NCI-H2227 (cell line): ENCODE results near the gene RPTOR.
"Not testable (repeated sequence)": the region's sequence is repeated elsewhere in the genome, so short reads cannot be mapped to it uniquely, and the experiment has no call there.

Experiments
- DNase-seq: peaks from one replicate; lab custom pipeline; 2025; ENCODE audit not compliant: unreplicated experiment; lab: John Stamatoyannopoulos, UW

The RPTOR gene

DNA sequence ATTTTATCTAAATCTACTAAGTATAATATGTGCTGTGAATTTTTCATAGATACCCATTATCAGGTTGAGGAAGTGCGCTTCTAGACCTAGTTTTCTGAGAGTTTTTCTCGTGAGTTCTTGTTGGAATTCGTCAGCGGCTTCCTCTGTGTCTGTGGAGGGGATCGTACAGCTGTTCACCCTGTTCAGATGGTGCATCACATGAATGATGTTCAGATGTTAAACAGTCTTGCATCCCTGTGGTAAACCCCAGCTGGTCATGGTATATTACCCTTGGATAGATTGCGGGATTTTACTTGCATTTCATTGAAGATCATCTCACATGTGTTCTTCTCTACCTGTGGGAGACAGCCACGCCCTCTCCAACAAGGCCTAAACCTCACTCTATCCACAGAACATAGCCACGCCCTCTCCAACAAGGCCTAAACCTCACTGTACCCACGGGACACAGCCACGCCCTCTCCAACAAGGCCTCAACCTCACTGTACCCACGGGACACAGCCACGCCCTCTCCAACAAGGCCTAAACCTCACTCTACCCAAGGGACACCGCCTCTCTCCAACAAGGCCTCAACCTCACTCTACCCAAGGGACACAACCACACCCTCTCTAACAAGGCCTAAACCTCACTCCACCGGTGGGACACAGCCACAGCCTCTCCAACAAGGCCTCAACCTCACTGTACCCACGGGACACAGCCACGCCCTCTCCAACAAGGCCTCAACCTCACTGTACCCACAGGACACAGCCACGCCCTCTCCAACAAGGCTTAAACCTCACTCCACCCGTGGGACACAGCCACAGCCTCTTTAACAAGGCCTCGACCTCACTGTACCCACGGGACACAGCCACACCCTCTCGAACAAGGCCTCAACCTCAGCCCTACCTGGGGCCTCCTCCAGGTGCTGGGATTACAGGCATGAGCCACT lies 266.8 kb downstream of the RPTOR start:
- no peak for DNase-seq

DNA sequence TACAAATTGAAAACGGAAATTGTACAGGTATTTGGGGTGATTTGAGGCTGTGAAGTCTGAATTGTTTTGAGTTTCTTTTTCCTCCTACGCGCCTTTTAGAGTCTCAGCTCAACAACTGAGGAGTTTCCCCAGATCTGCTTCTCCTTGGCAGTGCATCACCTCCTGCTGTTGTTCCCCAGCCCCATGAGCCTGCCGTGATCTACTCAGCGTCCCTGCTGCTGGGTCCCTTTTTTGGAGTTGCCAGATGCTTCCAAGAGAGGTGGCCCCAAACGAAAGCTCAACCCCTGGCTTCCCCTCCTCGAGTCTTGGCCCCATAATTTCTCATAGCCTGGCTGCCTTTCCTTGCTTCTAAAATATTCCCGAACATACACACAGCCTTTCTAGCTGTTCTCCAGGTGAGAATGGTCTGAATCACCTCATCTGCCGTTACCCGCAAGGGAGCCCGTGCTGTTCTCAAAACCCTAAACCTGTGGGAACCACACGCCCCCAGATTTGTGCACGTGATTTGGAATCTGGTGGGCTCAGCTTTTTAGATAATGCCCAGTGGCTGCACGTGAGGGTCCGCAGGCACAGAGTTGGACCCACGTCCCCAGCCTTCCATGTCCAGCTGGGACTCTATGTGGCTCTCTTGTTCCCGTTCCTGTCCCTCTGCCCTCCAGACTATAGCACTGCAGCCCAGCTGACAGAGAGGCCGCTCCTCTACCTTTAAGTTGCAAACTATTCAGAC lies 267.9 kb downstream of the RPTOR start:
- DNase-seq: no peak

DNA sequence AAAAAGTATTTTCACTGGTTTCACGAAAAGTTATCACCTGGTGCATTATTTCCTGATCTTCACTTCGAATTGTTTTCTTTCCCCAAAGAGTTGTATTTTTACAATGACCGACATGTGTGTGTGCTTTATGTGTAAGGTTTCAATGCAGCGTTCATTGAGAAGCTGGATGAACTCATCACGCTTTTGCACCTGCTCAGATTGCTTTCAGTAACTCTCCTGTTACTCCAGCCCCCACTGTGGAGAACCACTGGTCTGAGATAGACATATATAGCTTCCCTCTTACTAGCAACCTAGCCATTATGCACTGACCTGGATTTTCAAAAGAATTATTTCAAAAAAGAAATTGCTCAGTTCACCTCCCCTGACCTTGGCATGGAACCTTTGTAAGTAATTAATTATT lies 268.7 kb downstream of the RPTOR start:
- no peak for DNase-seq

DNA sequence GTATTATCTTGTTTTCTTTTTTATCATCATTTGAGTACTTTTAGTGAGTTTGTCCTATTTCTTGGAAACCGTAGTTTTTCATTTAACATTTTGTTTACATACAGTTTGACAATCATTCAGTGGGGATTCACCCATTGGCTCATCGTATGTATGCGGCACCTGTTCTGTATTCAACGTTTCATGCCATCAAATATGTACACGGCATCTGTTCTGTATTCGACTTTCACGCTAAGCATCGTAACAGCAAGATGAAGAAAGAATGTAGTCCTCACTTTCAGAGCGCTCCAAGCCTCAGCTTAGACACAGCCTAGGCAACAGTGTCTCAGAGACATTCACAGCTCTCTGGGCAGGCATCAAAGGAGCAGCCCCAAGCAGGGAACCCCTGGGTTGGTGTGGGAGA lies 269.9 kb downstream of the RPTOR start:
- DNase-seq: no peak

DNA sequence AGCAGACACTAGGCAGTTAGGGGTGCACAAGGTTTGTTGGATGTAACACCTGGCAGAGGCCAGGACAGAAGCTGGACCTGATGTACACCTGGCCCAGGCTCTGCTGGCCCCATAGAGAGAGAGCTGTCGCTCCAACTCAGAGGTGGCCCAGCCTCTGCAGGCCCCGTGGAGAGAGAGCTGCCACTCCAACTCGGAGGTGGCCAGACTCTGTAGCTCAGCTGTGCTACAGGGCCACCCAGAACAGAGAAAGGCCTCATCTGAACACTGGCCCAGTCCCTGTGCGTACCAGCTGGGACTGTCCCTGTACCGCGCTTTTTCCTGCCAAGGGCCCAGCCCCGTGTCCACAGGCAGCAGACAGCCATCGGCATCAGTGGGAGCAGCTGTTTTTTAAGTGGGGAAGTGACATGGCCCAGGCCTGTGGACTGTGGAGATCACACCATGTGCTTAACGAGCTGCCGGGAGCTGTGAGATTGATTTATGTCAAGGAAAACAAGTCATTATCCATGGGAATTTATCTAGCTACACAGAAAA lies 270.6 kb downstream of the RPTOR start:
- DNase-seq: no peak

DNA sequence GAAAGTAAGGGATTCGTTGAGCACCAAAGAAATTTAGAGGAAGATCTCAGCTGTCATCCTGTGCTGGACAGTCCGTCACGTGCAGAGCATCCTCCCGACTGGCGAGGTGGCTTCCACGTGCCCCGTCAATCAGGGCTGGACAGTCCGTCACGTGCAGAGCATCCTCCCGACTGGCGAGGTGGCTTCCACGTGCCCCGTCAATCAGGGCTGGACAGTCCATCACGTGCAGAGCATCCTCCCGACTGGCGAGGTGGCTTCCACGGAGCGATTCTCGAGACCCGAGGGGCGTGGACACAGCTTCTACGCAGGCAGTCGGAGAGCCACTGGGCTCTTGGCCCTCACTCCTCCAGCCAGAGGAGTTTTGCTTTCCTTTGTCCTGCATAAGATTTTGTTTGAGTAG lies 271.1 kb downstream of the RPTOR start:
- not testable (repeated sequence) for DNase-seq

DNA sequence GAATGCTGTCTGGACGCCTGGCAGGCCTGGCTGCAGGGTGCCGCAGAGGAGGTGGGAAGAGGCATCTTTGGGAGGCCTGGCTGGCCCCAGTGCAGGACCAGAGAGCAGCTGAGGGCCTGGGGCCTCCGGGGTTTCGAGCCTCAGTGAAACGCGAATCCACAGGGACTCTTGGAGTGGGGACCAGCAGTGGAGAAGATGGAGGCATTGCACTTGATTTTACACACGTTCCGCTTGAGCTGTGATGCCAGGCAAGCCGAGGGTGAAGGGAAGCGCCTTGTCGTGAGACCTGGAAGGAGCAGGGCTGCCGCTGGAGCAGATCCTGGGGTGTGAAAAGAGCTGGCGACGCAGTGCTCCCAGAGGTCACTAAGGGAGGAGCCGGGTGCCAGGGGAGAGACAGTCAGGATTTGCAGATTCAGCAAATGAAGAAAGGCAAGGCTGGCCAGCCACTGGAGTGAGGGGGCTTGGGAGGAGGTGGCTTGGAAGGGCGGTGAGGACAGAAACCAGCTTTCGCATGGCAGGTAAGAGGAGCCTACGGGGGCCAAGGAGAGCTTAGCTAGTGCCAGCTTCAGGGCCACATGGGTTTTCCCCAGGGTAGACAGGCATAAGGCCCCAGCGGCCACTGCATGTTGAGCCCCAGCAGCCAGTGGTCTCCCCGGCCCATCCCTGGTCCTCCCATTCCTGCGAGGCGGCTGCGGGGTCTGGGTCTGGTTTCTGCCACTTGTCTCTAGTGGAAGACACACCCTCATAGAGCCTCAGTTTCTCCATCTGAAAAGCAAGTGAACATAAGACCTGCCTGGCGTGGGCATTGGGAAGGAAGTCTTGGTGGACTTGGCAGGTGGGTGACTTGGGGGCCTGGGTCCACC lies 271.8 kb downstream of the RPTOR start:
- no peak for DNase-seq

DNA sequence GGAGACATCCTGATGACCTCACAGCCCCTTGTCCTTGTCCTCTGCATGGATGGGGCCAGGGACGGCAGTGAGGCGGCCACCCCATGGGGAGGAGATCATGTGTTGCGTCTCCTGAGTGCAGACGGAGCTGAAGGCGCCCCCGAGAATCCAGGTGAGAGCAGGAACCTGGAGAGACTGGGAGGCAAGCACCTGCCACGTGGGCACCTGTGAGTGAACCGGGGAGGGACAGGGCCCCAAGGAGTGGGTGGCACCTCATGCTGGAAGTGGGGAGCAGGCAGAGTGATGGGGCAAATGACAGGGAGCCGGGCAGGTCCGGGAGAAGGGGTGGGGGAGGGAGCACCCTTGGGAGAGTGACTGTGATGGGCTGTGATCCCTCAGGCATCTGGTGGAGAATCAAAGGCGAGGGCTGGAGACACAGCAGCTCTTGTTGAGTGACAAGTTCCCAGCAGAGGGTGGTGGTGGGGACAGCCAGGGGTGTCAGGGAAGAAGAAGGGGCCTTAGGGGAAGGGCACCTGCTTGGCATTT lies 272.7 kb downstream of the RPTOR start:
- DNase-seq: no peak

DNA sequence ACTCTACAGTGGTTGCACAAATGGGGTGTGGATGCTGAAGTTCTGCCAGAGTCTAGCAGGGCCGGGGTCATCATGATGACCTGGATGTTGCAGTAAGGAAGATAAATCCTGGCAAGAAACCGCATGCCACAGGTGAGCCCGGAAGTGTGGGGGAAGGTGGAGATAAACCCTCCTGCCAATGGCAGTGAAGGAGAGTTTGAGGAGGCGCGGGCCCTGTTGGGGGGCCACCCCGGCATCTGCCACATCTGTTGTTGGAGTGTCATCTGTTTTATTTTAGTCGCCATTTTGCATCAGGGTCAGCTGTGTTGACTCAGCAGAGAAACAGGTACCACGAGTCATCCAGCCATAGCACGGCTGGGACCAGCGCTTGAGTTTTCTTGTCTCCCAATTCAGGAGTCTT lies 273.2 kb downstream of the RPTOR start:
- DNase-seq: no peak

DNA sequence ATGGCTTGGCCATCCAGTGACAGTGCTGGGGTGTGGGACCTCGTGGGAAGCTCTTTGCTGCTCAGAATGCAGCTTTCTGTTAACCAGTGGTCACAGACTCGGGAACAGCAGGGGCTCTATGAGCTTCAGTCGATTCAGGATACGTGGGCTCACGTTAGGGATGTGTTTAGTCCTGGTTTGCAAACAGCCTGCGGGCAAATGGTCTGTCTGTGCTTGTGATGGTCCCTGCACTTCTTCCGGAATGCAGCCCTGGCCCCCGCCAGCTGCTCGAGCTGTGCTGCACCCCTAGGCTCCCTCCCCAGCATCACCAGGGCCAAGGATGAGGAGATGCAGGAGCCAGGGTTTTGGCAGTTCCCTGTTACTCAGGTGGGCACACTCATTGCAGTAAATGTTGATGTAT lies 274.2 kb downstream of the RPTOR start:
- DNase-seq: no peak

DNA sequence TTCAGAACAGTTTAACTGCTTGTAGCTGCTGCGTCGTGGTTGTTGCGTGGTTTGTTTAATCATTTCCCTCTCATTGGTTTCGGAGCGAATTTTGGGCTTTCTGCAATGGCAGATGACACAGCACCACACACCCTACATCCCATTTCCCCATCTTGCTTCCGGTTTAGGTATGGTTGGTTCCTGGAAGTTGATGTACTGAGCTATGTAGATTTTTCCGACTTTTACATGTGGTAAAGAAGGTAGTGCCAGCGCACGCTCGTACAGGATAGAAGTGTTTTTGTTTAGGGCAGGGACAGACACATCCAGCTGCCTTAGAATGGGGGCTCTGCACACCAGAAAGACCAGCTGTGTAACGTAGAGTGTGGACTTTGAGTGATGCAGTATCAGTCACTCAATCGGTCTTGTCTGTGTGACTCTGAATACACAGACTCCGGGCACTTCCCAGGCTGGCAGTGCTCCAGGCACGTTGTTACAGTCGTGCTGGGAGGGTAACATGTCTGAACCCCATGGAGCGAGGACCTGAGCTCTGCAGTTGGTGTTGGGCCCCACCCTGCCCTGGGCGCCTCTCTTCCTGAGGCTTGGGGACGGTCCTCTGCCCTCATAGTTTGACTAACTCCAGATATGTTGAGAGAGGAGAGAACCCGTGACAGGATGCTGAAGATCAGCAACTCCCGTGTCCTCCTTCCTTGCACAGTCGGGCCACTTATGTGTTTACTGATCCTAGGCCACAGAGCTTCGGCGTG lies 275.0 kb downstream of the RPTOR start:
- DNase-seq: no peak

DNA sequence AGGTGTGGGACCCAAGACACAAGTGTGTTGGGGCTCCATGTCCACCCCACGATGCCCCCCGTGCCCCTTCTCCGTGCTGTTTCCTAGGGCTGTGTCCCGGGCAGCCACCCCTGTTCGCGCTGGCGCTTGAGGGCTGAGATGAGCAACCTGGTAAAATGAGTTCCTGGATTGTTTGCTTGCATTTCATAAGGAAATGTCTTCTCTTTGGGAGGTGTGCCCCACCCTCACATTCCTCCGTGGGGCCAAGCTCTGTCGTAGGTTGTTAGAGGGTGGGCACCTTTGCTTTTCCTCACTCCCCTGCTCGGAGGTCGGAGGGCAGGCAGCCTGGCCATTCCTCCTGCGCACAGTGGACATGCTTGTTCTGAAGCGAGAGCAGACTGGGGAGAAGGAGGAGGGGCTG lies 275.7 kb downstream of the RPTOR start:
- no peak for DNase-seq

DNA sequence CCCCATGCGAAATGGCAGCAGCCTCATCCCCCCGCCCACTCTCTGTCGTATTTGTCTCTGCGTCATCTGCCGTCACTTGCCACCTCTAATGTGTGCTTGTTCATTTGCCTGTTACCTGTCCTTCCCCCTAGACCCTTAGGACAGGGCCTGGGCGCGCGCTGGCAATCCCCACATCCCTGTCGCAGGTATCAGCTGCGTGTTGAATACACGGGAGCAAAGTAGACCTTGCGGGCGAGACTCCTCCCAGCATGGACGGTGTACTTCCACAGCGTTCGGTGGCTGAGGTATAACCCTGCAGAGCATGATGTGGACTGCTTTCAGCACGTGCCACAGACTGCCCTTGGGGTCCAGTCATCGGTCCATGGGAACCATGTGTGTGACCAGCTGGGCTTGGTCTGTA lies 276.9 kb downstream of the RPTOR start:
- no peak for DNase-seq

DNA sequence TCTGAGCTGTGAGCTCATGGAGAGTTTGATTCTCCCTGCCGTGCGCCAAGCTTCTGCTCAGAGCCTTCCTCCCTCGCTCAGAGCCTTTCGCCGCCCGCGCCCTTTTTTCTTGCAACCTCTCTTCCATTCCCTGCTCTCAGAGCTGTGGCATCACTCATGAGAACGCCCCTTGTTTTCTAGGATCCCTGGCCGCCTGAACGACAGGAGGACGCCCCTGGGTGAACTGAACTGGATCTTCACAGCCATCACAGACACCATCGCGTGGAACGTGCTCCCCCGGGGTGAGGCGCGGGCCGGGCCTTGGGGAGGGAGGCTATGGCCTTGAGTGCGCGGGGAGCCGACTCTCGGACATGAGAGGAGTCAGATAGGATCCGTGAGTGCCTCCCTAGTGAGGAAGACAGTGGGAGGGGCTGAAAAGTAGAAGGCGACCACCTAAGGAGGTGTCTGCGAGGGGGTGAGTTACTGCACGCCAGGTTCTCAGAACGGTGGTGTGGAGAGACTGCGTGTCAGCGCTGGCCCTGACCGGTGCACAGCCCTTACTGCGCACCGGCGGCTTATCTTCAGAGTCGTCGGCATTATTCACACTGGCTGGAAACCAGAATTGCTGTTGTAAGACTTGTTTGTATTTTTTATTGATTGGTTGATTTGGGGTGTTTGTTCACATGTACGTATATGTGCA lies 277.5 kb downstream of the RPTOR start:
- no peak for DNase-seq

DNA sequence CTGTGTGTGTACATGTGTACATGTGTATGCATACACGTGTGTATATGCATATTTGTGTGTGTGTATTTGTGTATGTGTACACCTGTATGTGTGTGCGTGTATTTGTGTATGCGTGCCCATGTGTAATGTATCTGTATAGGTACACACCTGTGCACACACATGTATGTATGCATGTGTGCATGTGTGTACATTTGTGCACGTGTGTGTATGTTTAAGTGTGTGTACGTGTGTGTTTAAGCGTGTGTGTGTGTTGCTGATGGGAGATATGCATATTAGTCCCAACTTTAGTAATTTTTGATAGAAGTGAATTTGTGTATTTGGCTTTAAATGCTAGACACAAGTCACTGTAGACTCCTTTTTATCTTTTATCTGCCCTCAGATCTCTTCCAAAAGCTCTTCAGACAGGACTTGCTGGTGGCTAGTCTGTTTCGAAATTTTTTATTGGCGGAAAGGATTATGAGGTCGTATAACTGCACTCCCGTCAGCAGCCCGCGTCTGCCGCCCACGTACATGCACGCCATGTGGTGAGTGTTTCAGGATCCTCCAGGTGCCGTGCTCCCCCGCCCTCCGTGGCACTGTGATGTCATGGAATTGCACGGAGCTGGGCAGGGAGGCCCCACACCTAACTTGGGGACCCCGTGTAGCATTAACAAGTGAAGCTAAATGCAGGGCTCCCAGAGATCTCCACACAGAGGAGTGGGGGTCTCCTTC lies 278.2 kb downstream of the RPTOR start:
- no peak for DNase-seq

DNA sequence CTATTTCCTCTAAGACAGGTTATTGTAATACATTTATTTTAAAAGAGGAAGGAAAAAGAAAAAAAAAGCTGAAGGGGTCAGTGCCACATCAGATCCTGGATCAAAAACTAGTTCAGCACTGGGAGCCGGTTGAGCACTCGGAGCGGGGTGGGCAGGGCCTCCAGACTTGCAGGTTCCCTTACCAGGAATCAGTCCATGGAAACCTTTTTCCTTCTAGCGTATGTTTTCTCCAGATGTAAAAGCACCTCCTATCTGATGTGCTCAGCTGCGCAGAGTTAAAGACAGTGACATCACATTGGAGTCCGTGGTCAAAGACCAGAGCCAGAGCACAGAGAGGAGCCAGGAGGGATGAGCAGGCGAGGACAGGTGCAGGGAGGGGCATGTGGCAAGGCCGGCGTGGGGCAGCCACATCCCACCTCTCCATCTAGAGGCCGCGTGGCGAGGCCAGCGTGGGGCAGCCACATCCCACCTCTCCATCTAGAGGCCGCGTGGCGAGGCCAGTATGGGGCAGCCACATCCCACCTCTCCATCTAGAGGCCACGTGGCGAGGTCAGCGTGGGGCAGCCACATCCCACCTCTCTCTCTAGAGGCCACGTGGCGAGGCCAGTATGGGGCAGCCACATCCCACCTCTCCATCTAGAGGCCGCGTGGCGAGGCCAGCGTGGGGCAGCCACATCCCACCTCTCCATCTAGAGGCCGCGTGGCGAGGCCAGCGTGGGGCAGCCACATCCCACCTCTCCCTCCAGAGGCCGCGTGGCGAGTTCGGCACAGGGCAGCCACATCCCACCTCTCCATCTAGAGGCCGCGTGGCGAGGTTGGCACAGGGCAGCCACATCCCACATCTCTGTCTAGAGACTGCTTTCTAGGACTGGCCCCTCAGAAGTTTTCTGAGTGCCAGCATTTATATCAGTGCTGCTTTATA lies 280.2 kb downstream of the RPTOR start:
- no peak for DNase-seq

DNA sequence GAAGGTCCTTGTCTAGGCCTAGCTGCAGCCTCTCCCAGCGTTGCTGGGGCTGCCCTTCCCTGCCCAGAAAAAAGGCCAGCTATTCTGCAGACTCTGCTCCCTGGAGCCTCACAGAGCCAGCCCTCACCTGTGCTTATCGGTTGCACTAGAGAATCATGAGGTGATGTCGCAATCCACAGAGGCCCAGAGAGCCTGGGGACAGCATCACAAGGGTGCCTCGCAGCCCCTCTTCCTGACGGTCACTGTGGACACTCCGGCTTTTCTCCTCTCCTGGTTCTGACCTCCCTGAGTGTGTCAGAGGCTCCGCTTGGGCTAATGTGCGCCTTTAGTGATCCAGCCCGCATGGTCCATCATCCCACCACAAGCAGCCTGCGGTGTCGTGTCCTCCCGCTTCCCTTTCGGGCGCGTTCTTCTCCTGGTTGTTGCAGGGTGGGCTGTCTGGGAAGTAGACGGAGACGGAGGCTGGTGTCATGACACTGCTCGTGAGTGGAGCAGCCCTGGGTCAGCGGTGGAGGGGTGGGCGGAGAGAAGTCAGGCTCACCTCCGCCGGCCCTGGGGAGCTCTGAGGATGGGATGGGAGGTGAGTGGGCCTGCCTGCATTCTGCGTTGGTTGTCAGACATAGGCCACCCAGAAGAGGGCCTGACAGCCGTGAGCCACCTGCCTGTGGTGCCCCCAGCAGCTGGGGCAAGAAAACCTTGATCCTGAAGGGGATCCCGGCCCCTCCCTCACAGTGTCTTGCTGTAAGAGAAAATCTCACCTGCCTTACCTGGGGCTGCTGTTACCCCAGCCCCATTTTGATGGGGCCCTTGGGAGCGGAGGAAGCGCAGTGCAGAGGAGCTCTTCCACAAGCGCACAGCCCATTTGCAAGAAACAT lies 281.1 kb downstream of the RPTOR start:
- DNase-seq: no peak
